HEK293 (cell line): ENCODE data around the gene C1QTNF12.

Experiments
- EGR2 ChIP-seq: fragments of 450-650 bp; formaldehyde crosslinking; IDR thresholded peaks from 2 replicates; pipeline ENCODE4 v1.5.1; 2016; ENCODE audit warnings: low read depth, missing biosample characterization, missing genetic modification characterization
- ELK4 ChIP-seq: IDR thresholded peaks from 2 replicates; pipeline ENCODE4 v1.6.1; 2011; ENCODE audit warnings: mild to moderate bottlenecking, low read depth, low read length, borderline replicate concordance
- INSM2 ChIP-seq: fragments of 450-650 bp; formaldehyde crosslinking; IDR thresholded peaks from 2 replicates; pipeline ENCODE4 v1.5.1; 2016; ENCODE audit warnings: missing biosample characterization, missing genetic modification characterization
- KLF1 ChIP-seq: fragments of 450-650 bp; formaldehyde crosslinking; IDR thresholded peaks from 2 replicates; pipeline ENCODE4 v1.5.1; 2016; ENCODE audit warnings: missing biosample characterization, missing genetic modification characterization
- PRDM1 ChIP-seq: fragments of 450-650 bp; formaldehyde crosslinking; IDR thresholded peaks from 2 replicates; pipeline ENCODE4; 2016; ENCODE audit warnings: missing biosample characterization, missing genetic modification characterization
- PRDM2 ChIP-seq: fragments of 450-650 bp; formaldehyde crosslinking; IDR thresholded peaks from 2 replicates; pipeline ENCODE4 v1.5.1; 2016; ENCODE audit warnings: missing biosample characterization, missing genetic modification characterization, borderline replicate concordance
- ZBTB44 ChIP-seq: fragments of 450-650 bp; IDR thresholded peaks from 2 replicates; pipeline ENCODE4 v1.5.1; 2018; ENCODE audit warnings: missing biosample characterization, mild to moderate bottlenecking, missing genetic modification characterization
- ZFHX2 ChIP-seq: fragments of 450-650 bp; formaldehyde crosslinking; conservative IDR thresholded peaks from 2 replicates; pipeline ENCODE4 v1.5.1; 2016; ENCODE audit warnings: missing biosample characterization, missing genetic modification characterization
- ZFP41 ChIP-seq: fragments of 450-650 bp; formaldehyde crosslinking; IDR thresholded peaks from 2 replicates; pipeline ENCODE4 v1.5.1; 2016; ENCODE audit warnings: missing biosample characterization, missing genetic modification characterization, borderline replicate concordance
- ZNF133 ChIP-seq: fragments of 450-650 bp; formaldehyde crosslinking; IDR thresholded peaks from 2 replicates; pipeline ENCODE4 v1.5.1; 2016; ENCODE audit warnings: missing biosample characterization, missing genetic modification characterization
- ZNF140 ChIP-seq: fragments of 450-650 bp; formaldehyde crosslinking; IDR thresholded peaks from 2 replicates; pipeline ENCODE4 v1.5.1; 2016; ENCODE audit warnings: missing biosample characterization, missing genetic modification characterization
- ZNF214 ChIP-seq: fragments of 450-650 bp; formaldehyde crosslinking; IDR thresholded peaks from 2 replicates; pipeline ENCODE4 v1.5.1; 2017; ENCODE audit warnings: missing biosample characterization, mild to moderate bottlenecking, missing genetic modification characterization, borderline replicate concordance
- ZNF223 ChIP-seq: fragments of 450-650 bp; formaldehyde crosslinking; IDR thresholded peaks from 2 replicates; pipeline ENCODE4 v1.5.1; 2016; ENCODE audit warnings: missing biosample characterization, missing genetic modification characterization
- ZNF274 ChIP-seq, 2 experiments: fragments of 200-500 bp in 1 of 2; fragments of 450-650 bp in 1 of 2; sonication (Bioruptor generic) in 1 of 2; formaldehyde crosslinking in 1 of 2; IDR thresholded peaks; 2 replicates each; pipeline versions ENCODE4 v1.5.1 to v1.6.1; 2014 to 2016; ENCODE audit warnings: borderline replicate concordance in 1 of 2, inconsistent platforms in 1 of 2, low read length in 1 of 2, missing biosample characterization in 1 of 2, missing genetic modification characterization in 1 of 2
- ZNF280D ChIP-seq: fragments of 450-650 bp; formaldehyde crosslinking; IDR thresholded peaks from 2 replicates; pipeline ENCODE4 v1.5.1; 2016; ENCODE audit warnings: missing biosample characterization, missing genetic modification characterization
- ZNF302 ChIP-seq: fragments of 450-650 bp; formaldehyde crosslinking; IDR thresholded peaks from 2 replicates; pipeline ENCODE4 v1.5.1; 2016; ENCODE audit warnings: missing biosample characterization, missing genetic modification characterization, low read depth
- ZNF335 ChIP-seq: fragments of 450-650 bp; formaldehyde crosslinking; conservative IDR thresholded peaks from 2 replicates; pipeline ENCODE4 v1.5.1; 2016; ENCODE audit warnings: missing biosample characterization, missing genetic modification characterization
- ZNF660 ChIP-seq: fragments of 450-650 bp; IDR thresholded peaks from 2 replicates; pipeline ENCODE4 v1.5.1; 2018; ENCODE audit warnings: missing biosample characterization, mild to moderate bottlenecking, missing genetic modification characterization
- ZNF664 ChIP-seq: fragments of 450-650 bp; formaldehyde crosslinking; IDR thresholded peaks from 2 replicates; pipeline ENCODE4 v1.5.1; 2016; ENCODE audit warnings: missing biosample characterization, missing genetic modification characterization
- ZNF785 ChIP-seq: fragments of 450-650 bp; formaldehyde crosslinking; IDR thresholded peaks from 2 replicates; pipeline ENCODE4 v1.5.1; 2016; ENCODE audit warnings: missing biosample characterization, missing genetic modification characterization
- ZSCAN4 ChIP-seq: fragments of 450-650 bp; formaldehyde crosslinking; IDR thresholded peaks from 2 replicates; pipeline ENCODE4 v1.5.1; 2017; ENCODE audit warnings: missing biosample characterization, missing genetic modification characterization
- TF ChIP-seq, protein P1 (sequence below): fragments of 450-650 bp; formaldehyde crosslinking; IDR thresholded peaks from 2 replicates; pipeline ENCODE4 v1.5.1; 2017; ENCODE audit warnings: missing biosample characterization, missing genetic modification characterization

The C1QTNF12 gene

GRCh38 chr1:1270813-1271212, 24.3 kb upstream of the C1QTNF12 start (continued):
- TF ChIP-seq, protein P1, sequence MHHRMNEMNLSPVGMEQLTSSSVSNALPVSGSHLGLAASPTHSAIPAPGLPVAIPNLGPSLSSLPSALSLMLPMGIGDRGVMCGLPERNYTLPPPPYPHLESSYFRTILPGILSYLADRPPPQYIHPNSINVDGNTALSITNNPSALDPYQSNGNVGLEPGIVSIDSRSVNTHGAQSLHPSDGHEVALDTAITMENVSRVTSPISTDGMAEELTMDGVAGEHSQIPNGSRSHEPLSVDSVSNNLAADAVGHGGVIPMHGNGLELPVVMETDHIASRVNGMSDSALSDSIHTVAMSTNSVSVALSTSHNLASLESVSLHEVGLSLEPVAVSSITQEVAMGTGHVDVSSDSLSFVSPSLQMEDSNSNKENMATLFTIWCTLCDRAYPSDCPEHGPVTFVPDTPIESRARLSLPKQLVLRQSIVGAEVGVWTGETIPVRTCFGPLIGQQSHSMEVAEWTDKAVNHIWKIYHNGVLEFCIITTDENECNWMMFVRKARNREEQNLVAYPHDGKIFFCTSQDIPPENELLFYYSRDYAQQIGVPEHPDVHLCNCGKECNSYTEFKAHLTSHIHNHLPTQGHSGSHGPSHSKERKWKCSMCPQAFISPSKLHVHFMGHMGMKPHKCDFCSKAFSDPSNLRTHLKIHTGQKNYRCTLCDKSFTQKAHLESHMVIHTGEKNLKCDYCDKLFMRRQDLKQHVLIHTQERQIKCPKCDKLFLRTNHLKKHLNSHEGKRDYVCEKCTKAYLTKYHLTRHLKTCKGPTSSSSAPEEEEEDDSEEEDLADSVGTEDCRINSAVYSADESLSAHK (tag by site-specific recombination) = no peak
- no peak for TF ChIP-seq ZFP41
- TF ChIP-seq ZNF140 (tag by site-specific recombination) = no peak
- TF ChIP-seq ZNF223 (tag by site-specific recombination) = no peak
- TF ChIP-seq ZNF664 = no peak
- no peak for TF ChIP-seq ZNF214 (tag by site-specific recombination)
- TF ChIP-seq EGR2 (tag by site-specific recombination) = peak; percentile 70
- no peak for TF ChIP-seq PRDM2 (tag by site-specific recombination)
- TF ChIP-seq ZSCAN4 (tag by site-specific recombination) = no peak
- TF ChIP-seq ZNF660 (tag by site-specific recombination) = no peak
- TF ChIP-seq ELK4 = no peak
- TF ChIP-seq ZBTB44 (tag by site-specific recombination) = no peak
- no peak for TF ChIP-seq ZNF133
- peak; percentile 56 for TF ChIP-seq ZFHX2 (tag by site-specific recombination)
- TF ChIP-seq ZNF335 (tag by site-specific recombination) = peak; percentile 22; the same call in 1 of the 2 replicates
- no peak for TF ChIP-seq ZNF274 (IDR thresholded peaks at IDR 0.05; ENCODE audit: low read length)
- no peak for TF ChIP-seq ZNF274 (tag by site-specific recombination; IDR thresholded peaks at IDR 0.05; ENCODE audit: borderline replicate concordance)
- TF ChIP-seq ZNF785 (tag by site-specific recombination) = no peak
- no peak for TF ChIP-seq INSM2 (tag by site-specific recombination)
- TF ChIP-seq PRDM1 = no peak
- no peak for TF ChIP-seq KLF1
- TF ChIP-seq ZNF302 (tag by site-specific recombination) = no peak
- no peak for TF ChIP-seq ZNF280D (tag by site-specific recombination)
